Suppressor macrophage (primary cell): ENCODE results near the gene AMER2.
A peak's percentile ranks its signal among the peaks of the same experiment; 100 is the strongest.
"Not testable (repeated sequence)": the region's sequence is repeated elsewhere in the genome, so short reads cannot be mapped to it uniquely, and the experiment has no call there.

Experiments
- DNase-seq, 4 experiments: peaks; one replicate each; pipeline ENCODE4 v3.0.0-alpha.2; 2020 to 2022

The AMER2 gene

GRCh38 chr13:25181597-25181996, 9.5 kb upstream of the AMER2 start:
- DNase-seq = no peak

DNA sequence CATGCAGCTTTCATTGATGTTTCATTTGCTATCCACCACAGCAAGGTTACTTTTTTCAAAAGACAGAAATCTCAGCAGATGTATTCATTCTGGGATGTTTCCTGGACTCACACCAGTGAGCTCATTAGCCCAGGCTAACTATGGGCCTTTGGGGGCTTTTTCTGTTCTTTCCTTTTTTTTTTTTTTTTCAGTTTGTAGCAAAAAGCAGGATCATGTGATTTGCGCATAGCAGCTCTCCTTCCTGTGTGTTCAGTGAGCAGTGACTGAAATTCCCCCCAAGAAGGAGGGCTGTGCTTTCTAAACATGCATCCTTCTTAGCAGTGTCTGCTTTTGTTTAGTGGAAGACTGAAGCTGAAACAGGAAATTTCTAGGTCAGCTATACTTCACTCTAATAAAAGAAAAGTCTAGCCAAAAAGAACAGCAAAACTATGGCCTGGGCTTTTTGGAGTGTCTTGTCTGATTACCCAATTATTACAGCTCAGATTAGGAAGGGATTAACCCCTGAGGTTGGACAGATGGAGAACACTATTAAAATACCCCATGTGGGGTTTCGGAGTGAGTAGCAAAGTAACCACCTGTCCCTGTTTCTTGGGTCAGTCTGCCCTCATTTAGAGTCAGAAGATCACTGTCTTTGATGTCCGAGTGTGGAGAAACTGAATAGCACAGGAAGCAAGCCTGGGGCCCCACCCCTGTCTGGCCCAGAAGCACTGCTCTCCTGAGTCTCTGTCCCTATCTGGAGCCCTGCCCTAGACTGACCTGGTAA, 8.9 kb upstream of the AMER2 start:
- DNase-seq = no peak

GRCh38 chr13:25179832-25180774, 8.0 kb upstream of the AMER2 start:
- DNase-seq = peak in 3 of 4 experiments; percentile 10 to 32 (median 28)

- DNase-seq = peak in 1 of 4 experiments; percentile 13
Observed at GRCh38 chr13:25179011-25179410, 6.9 kb upstream of the AMER2 start.

- no peak for DNase-seq
Observed at GRCh38 chr13:25178070-25178469, 6.0 kb upstream of the AMER2 start.

DNA sequence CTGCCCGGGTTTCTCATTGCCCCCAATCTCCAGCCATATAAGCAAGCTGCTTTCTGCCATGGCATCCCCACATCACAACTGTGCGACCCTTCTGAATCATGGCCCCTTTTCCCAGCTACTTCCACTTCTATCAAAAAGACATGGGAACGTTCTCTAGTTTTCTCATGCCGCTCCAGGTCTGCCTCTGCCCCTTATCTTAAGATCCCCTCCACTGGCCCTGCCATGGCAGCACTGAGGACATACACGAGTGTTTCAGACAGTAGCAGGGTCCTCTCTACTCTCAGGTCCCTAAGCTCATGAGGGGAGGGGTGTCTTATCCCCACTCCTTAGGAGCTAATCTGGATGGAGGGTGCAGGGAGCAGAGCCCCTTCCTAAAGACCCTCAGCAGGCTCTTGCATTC, 5.5 kb upstream of the AMER2 start:
- no peak for DNase-seq

- no peak for DNase-seq
Observed at GRCh38 chr13:25177012-25177411, 4.9 kb upstream of the AMER2 start.

GRCh38 chr13:25175431-25175830, 3.3 kb upstream of the AMER2 start:
- no peak for DNase-seq

DNA sequence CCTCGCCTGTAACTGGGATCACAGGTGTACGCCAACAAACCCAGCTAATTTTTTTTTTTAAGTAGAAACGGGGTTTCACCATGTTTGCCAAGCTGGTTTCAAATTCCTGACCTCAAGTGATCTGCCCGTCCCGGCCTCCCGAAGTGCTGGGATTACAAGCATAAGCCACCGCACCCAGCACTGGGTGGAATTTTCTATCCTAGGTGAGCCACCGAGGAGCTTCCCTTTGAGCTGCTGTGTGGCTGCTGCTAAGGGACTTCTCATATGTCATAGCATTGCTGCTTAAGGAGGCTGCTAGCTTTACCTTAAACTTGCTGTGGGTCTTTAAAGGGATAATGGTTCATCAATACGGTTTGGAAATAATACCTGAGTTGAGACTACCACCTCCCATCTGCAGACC, 2.9 kb upstream of the AMER2 start:
- no peak for DNase-seq

GRCh38 chr13:25174304-25174703, 2.2 kb upstream of the AMER2 start:
- DNase-seq = no peak

DNA sequence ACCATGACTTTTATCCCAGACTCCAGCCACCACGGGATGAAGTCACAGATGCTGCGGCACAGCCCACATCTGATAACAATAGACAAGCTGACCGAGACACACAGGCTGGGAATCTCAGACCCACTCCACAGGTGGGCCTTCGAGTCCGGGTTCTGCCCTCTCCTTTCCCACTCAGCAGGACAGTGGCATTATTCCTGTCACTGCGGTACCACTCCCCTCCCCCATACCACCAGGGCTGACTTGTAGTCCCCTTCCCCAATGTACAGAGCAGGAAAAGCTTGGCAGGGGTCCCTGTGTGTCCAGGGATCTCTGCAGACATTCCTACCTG, 179 bp upstream of the AMER2 start:
- DNase-seq = no peak

GRCh38 chr13:25171170-25171516, 945 bp downstream of the AMER2 start:
- DNase-seq = no peak

DNA sequence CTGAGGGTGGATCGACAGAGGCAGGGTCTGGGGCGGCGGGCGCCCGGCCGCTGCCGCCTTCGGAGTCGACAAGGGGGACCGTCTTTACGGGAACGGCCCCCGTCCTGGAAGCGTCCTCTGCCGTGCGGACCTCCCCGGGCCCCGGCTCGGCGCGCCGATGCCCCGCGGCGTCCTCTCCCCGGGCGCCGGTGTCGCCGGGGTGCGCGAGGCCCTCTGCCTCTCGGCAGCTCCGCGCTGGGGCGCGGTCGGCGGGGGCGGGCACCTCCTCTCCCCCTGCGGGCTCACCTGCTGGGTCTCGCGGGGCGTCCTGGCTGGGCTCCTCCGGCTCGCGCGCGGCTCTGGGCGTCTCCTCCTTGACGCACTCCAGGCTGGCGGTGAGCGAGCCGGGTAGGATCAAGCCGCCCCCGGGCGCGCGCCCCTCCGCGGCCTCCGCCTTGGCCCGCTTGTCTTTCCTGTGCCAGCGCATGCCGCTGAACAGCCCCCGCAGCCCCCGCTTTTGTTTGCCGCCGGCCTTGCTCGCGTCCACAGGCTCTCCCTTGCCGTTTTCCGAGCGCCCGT, 1.5 kb downstream of the AMER2 start:
- no peak for DNase-seq

GRCh38 chr13:25169951-25170553, 2.0 kb downstream of the AMER2 start:
- no peak for DNase-seq

DNA sequence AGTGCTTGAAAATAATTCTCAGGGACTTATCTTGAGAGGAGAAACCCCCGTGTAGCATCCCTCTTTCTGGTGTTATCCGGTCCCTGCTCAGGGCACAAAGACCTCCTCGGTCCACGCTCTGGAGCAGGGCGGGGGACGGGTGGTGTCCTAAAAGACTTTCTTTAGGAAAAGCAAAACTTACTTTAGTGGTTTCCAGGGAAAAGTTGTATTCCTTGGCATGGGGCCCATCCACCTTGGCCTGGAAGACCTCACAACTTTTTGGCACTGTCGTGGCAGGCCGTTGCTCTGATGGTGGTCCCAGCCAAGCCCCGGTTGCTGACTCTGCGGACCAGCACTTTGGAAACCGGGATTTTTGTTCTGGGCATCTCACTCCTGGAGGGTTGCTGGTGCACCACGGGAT, 2.7 kb downstream of the AMER2 start:
- DNase-seq = no peak

DNA sequence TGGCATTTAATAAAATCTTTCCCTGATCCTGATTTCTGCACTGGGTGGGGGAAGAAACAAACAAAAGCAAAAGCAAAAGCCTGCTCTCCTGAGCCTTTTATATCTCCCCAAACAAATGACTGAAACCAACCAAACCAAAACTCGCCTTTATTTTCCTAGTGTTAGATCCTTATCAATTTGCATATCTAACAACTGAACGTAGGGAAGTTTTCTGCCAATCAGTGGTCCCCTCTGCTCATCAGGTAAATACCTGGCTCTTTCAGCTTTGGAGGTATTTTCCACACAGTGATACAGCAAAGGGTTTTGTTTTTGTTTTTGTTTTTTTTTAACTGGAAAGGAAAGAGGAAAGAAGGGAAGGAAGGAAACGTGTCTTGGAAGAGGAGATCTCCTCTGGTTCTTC, 3.3 kb downstream of the AMER2 start:
- no peak for DNase-seq

- no peak for DNase-seq
Observed at GRCh38 chr13:25167382-25168174, 4.5 kb downstream of the AMER2 start.

DNA sequence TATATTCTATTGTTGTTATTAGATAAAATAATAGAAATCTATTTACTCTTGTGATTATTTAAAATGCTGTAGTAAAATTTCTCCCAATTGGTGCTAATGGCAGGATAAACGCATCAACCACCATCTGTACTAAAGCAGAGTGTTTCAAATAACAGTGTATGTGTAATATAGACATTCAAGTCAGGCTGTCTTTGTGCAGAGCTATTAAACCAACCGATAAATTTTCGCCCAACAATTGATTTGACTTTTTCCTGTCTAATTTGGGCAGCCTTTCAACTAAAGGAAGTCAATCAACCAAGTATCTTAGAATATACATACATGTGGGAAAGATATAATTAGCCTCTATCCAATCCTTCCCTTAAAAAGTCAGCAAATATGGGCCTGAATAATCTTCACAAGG, 5.8 kb downstream of the AMER2 start:
- no peak for DNase-seq

- no peak for DNase-seq
Observed at GRCh38 chr13:25165663-25166062, 6.4 kb downstream of the AMER2 start.

DNA sequence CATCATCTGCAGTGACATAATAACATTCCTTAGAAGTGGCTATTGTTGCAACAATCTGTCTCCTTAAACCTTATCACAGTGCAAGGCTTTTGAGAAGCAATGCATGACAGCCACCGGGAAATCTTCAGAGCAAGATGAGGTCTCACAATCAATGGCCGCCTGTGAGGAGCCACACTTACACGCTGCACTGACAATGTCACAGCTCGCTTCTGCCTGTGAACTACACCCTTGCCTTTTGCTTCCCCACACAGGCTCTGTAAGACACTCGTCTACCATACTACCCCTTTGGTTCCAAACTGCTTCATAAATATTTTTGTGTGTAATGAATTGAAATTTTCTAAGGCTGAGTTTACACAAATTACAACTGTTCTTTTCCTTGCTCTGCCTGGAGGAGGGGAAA, 6.9 kb downstream of the AMER2 start:
- DNase-seq = not testable (repeated sequence)

DNA sequence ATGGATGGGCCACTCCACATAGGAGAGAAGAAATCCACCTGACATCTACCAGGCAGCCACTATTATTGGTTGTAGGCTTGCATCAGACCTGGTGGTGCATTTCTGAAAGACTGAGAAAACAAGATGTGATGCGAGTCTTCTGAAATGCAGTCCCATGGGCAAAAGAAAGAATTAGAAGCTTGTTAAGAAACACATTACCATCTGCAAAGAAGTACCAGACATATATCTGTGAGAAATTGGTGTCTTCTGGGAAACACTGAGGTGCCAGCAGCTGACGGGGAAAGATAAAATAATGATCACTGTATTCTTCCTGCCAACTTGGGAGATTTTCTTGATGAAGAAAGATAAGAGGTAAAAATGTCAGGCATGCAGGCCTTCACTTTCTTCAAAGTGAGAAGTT, 14.4 kb downstream of the AMER2 start:
- no peak for DNase-seq

DNA sequence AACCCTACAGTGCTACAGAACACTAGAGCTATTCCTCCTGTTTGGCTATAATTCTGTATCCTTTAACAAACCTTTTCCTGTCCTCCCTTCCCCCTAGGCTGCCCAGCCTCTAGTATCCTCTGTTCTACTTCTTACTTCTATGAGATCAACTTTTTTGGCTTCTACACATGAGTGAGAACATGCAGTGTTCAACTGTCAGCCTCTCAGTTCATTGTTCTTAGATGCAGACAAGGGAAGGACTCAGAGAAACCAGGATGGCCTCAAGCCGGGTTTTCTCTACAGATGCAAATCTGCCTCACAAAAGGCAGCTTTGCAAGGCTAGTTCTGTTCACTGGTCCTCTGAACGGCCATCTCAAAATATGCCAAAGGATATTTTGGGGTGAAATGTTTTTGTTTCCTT, 18.4 kb downstream of the AMER2 start:
- DNase-seq = no peak
